H1 (cell line): Measurements from ENCODE around the gene STX11. TPM values are rescaled to one million over a fixed set of nuclear protein-coding genes. Genes with fewer than 3 reads are reported as not detected.

ENCODE experiments used
- CTCF ChIA-PET: fragments of 300-600 bp; sonication (Branson Sonifier 250); formaldehyde crosslinking; loops from one replicate; lab custom pipeline; 2021; ENCODE audit not compliant: partially characterized antibody; lab: Charles Lee
- POLR2A ChIA-PET: fragments of 300-600 bp; sonication (Branson Sonifier 250); formaldehyde crosslinking; loops from one replicate; lab custom pipeline; 2021; ENCODE audit warnings: inconsistent platforms; ENCODE audit not compliant: partially characterized antibody; lab: Charles Lee
- DNase-seq, 2 experiments: peaks; one replicate each; pipeline versions ENCODE4 v3.0.0 to v3.0.0-alpha.2; 2010 to 2022; ENCODE audit warnings: low spot score in 2 of 2, low read depth in 1 of 2, mixed read lengths in 1 of 2
- FAIRE-seq: peaks from 2 replicates; lab custom pipeline; 2011; peaks lifted over from hg19 to GRCh38; lab: Jason Lieb, UNC
- H2AFZ ChIP-seq: 2 replicates; pipeline ENCODE4 v1.8.1; 2012; ENCODE audit warnings: low read length, inconsistent platforms
- H2AK5ac ChIP-seq: 2 replicates; pipeline ENCODE4 v1.6.1; 2013; ENCODE audit warnings: low read depth, low read length
- H2BK120ac ChIP-seq: replicated peaks from 2 replicates; pipeline ENCODE3; 2013; ENCODE audit warnings: low read depth, low read length, inconsistent platforms
- H2BK12ac ChIP-seq: 2 replicates; pipeline ENCODE4 v1.6.1; 2013; ENCODE audit warnings: low read depth, low read length
- H2BK15ac ChIP-seq: 2 replicates; pipeline ENCODE4 v1.6.1; 2013; ENCODE audit warnings: low read length
- H2BK20ac ChIP-seq: 2 replicates; pipeline ENCODE4 v1.6.1; 2013; ENCODE audit warnings: low read length
- H2BK5ac ChIP-seq: 2 replicates; pipeline ENCODE4 v1.6.1; 2013; ENCODE audit warnings: low read depth, low read length
- H3K14ac ChIP-seq: 2 replicates; pipeline ENCODE4 v1.6.1; 2013; ENCODE audit warnings: inconsistent platforms; ENCODE audit not compliant: insufficient read length
- H3K18ac ChIP-seq: 2 replicates; pipeline ENCODE4 v1.6.1; 2013; ENCODE audit warnings: low read length; ENCODE audit errors: extremely low read depth
- H3K23ac ChIP-seq: 2 replicates; pipeline ENCODE4 v1.6.1; 2013; ENCODE audit warnings: inconsistent platforms; ENCODE audit not compliant: insufficient read length
- H3K23me2 ChIP-seq: 2 replicates; pipeline ENCODE4 v1.6.1; 2013; ENCODE audit warnings: low read depth, low read length
- H3K27ac ChIP-seq: 2 replicates; pipeline ENCODE4 v1.6.1; 2011; ENCODE audit warnings: low read depth, low read length, inconsistent platforms
- H3K27me3 ChIP-seq, 4 experiments: replicated peaks in 1 of 4; 1 replicate in 1 of 4; 2 replicates in 3 of 4; pipeline versions ENCODE4 v1.6.1 to v1.8.1; 2011 to 2013; ENCODE audit warnings: low read length in 3 of 4, mild to moderate bottlenecking in 3 of 4, inconsistent platforms in 2 of 4, mixed read lengths in 2 of 4, moderate library complexity in 1 of 4; ENCODE audit not compliant: control insufficient read depth in 3 of 4, insufficient read depth in 3 of 4; ENCODE audit errors: extremely low read depth in 1 of 4
- H3K36me3 ChIP-seq, 4 experiments: 2 replicates each; pipeline versions ENCODE4 v1.6.1 to v1.8.1; 2011 to 2013; ENCODE audit warnings: mild to moderate bottlenecking in 4 of 4, low read length in 3 of 4, moderate library complexity in 2 of 4, control low read depth in 1 of 4, inconsistent platforms in 1 of 4; ENCODE audit not compliant: insufficient read depth in 4 of 4, control insufficient read depth in 2 of 4
- H3K4ac ChIP-seq: replicated peaks from 2 replicates; pipeline ENCODE3; 2013; ENCODE audit warnings: low read length, low read depth, mixed read lengths, inconsistent platforms; ENCODE audit not compliant: insufficient read length
- H3K4me1 ChIP-seq, 4 experiments: replicated peaks in 1 of 4; 1 replicate in 1 of 4; 2 replicates in 3 of 4; pipeline versions ENCODE4 v1.6.1 to v1.8.1; 2011 to 2013; ENCODE audit warnings: low read length in 3 of 4, inconsistent platforms in 2 of 4, mixed read lengths in 1 of 4; ENCODE audit not compliant: insufficient read depth in 4 of 4, control insufficient read depth in 3 of 4
- H3K4me2 ChIP-seq, 2 experiments: 2 replicates each; pipeline versions ENCODE4 v1.6.1 to v1.8.1; 2011 to 2013; ENCODE audit warnings: low read depth in 2 of 2, low read length in 2 of 2, control low read depth in 1 of 2, inconsistent platforms in 1 of 2, mild to moderate bottlenecking in 1 of 2; ENCODE audit not compliant: insufficient read depth in 1 of 2
- H3K4me3 ChIP-seq, 4 experiments: fragments of 200-600, 300-600 bp in 1 of 4; sonication (generic), shearing (Covaris generic), sonication (Bioruptor Twin) in 1 of 4; 2 replicates each; pipeline versions ENCODE4 v1.5.1 to v1.8.1; 2011 to 2016; ENCODE audit warnings: low read length in 4 of 4, low read depth in 3 of 4, control low read depth in 2 of 4, inconsistent platforms in 2 of 4, mild to moderate bottlenecking in 2 of 4, mixed read lengths in 1 of 4, moderate library complexity in 1 of 4; ENCODE audit not compliant: insufficient read depth in 2 of 4; ENCODE audit errors: extremely low read depth in 1 of 4
- H3K56ac ChIP-seq: replicated peaks from 2 replicates; pipeline ENCODE3; 2013; ENCODE audit warnings: low read depth, mild to moderate bottlenecking, mixed read lengths, low read length, inconsistent platforms; ENCODE audit not compliant: insufficient read length
- H3K79me1 ChIP-seq: 2 replicates; pipeline ENCODE4 v1.6.1; 2013; ENCODE audit warnings: low read depth, low read length, control low read depth
- H3K79me2 ChIP-seq, 2 experiments: 2 replicates each; pipeline versions ENCODE4 v1.6.1 to v1.8.1; 2012 to 2013; ENCODE audit warnings: low read length in 2 of 2, mild to moderate bottlenecking in 2 of 2, inconsistent platforms in 1 of 2; ENCODE audit not compliant: insufficient read depth in 2 of 2, control insufficient read depth in 1 of 2
- H3K9ac ChIP-seq, 4 experiments: replicated peaks in 1 of 4; 1 replicate in 1 of 4; 2 replicates in 3 of 4; pipeline versions ENCODE4 v1.6.1 to v1.8.1; 2011 to 2013; ENCODE audit warnings: low read depth in 3 of 4, low read length in 3 of 4, control low read depth in 2 of 4, mild to moderate bottlenecking in 2 of 4, moderate library complexity in 2 of 4, inconsistent platforms in 1 of 4; ENCODE audit errors: extremely low read depth in 1 of 4
- H3K9me3 ChIP-seq, 2 experiments: 2 replicates each; pipeline versions ENCODE4 v1.6.1 to v1.8.1; 2012 to 2013; ENCODE audit warnings: mild to moderate bottlenecking in 2 of 2, moderate library complexity in 2 of 2, control low read depth in 1 of 2, inconsistent platforms in 1 of 2, low read depth in 1 of 2, low read length in 1 of 2, mixed read lengths in 1 of 2; ENCODE audit not compliant: insufficient read depth in 2 of 2
- H4K20me1 ChIP-seq, 2 experiments: replicated peaks in 1 of 2; 2 replicates each; pipeline versions ENCODE3 to v1.8.1; 2011 to 2013; ENCODE audit warnings: inconsistent platforms in 2 of 2, low read length in 2 of 2, mild to moderate bottlenecking in 1 of 2; ENCODE audit not compliant: insufficient read depth in 2 of 2, control insufficient read depth in 1 of 2
- H4K5ac ChIP-seq: 2 replicates; pipeline ENCODE4 v1.6.1; 2013; ENCODE audit warnings: low read length, low read depth, mixed read lengths, inconsistent platforms; ENCODE audit not compliant: insufficient read length
- H4K8ac ChIP-seq: 2 replicates; pipeline ENCODE4 v1.8.0; 2013; ENCODE audit warnings: mild to moderate bottlenecking, moderate library complexity, low read length, inconsistent platforms; ENCODE audit not compliant: insufficient read depth; ENCODE audit errors: extremely low read depth
- H4K91ac ChIP-seq: replicated peaks from 2 replicates; pipeline ENCODE3; 2013; ENCODE audit warnings: low read length, mixed read lengths, inconsistent platforms; ENCODE audit not compliant: insufficient read length
- GABPA ChIP-seq: IDR thresholded peaks from 2 replicates; pipeline ENCODE4 v1.6.1; 2011; ENCODE audit warnings: mild to moderate bottlenecking, low read length, moderate library complexity, borderline replicate concordance; ENCODE audit not compliant: insufficient read depth
- SIX5 ChIP-seq: IDR thresholded peaks from 2 replicates; pipeline ENCODE4 v1.6.1; 2011; ENCODE audit warnings: mild to moderate bottlenecking, low read depth, low read length
- polyA plus RNA-seq, 7 experiments: library from polyadenylated mRNA; depleted of rRNA in 3 of 7; stranded (reverse) in 5 of 7; unstranded in 2 of 7; fragments of >200 nt in 5 of 7; fragments of 200-250 nt in 2 of 7; gene quantifications; 1 replicate in 5 of 7; 2 replicates in 1 of 7; 4 replicates in 1 of 7; pipeline versions ENCODE4 v1.2.1 to v1.2.3, GENCODE V29; 2011 to 2013; ENCODE audit warnings: missing spikeins in 2 of 7, mixed read lengths in 2 of 7
- total RNA-seq: library from RNA; stranded (reverse); fragmentation: NEBNext Ultra II Directional; extraction: Animal tissue kit (Norgen Biotek cat#: 25700); gene quantifications from 2 replicates; pipeline ENCODE4 v1.2.1, GENCODE V29; 2021

The STX11 gene
- total and polyA plus RNA-seq, 2 of the 8 experiments (the other 6 are each of a cell fraction or from before 2014, with no cell fraction given) = 0.15 to 0.34 TPM

DNA sequence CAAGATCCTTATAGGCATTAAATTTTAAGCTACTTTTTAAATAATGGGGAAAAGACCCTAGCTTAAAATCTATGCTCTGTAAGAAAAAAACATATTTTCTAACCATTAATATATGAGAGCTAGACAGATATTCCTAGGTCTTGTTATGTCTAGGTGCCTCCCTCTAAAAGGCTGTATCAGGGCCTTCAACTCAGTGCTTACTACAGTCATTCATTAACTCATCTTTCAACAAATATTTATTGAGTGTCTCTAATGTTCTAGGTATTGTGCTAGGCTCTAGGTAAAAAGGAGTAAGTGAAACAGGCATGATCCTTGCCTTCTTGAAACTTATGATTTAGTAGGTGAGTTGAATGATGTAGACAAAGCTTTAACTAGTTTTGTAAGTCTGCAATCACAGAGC lies 6.4 kb upstream of the STX11 start:
- Histone ChIP-seq H4K20me1 (no peaks in the 10 kb centered on the region), H3K9me3 (no peaks in the 10 kb centered on the region), H3K23ac (no peak overlapping the region), H2BK15ac (no peak overlapping the region), H2BK5ac (no peak overlapping the region), H3K56ac (no peak overlapping the region), H4K8ac (no peak overlapping the region), H2BK120ac (no peak overlapping the region), H3K27ac (no peak overlapping the region), H3K36me3 (no peaks in the 10 kb centered on the region), H3K4ac (no peak overlapping the region), H2BK12ac (no peak overlapping the region), H3K18ac (no peak overlapping the region), H3K4me2 (no peak overlapping the region), H3K4me1 (no peaks in the 10 kb centered on the region), H2BK20ac (no peak overlapping the region), H4K91ac (no peak overlapping the region), H3K14ac (no peak overlapping the region), H3K23me2 (no peaks in the 10 kb centered on the region), H3K79me1 (no peaks in the 10 kb centered on the region; the same call in 1 of the 2 replicates), H4K5ac (no peak overlapping the region), H3K4me3 (no peak overlapping the region), H3K79me2 (no peaks in the 10 kb centered on the region), H3K27me3 (peaks cover under 1 to 4% (median 2%) of the 10 kb centered on the region in 4 experiments; a peak in 5 of 7 replicates), H2AK5ac (no peak overlapping the region), H3K9ac (no peak overlapping the region), H2AFZ (no peak overlapping the region; the same call in 1 of the 2 replicates)
- no peak for TF ChIP-seq SIX5
- TF ChIP-seq GABPA = no peak
- FAIRE-seq (no peak), DNase-seq (no peak)
- CTCF ChIA-PET = interaction anchor here (2.3 kb wide), 1 partner anchor 10 kb away, joined by 5 read pairs; no protein-coding TSS in a partner anchor
- POLR2A ChIA-PET = no interaction called here
